ENCODE measurements around the gene PEPD. TPM values are rescaled to one million over a fixed set of nuclear protein-coding genes. Genes with fewer than 3 reads are reported as not detected.

The PEPD gene
- total and polyA plus RNA-seq, 7 experiments from 2014 or later = 21.9 to 126 (median 24.6) TPM

GRCh38 chr19:33429891-33430673, 91.5 kb downstream of the PEPD start:
- Mint-ChIP-seq H3K9me3 (peaks cover 0 to 2% (median 0%) of the 10 kb centered on the region in 11 donors), H3K4me3 (peak overlapping the region in 9 of 10 donors; percentile 1 to 76 (median 52)), H3K27ac (peak overlapping the region in 7 of 9 donors; percentile 67 to 90 (median 80)), H3K4me1 (peaks cover 3 to 16% (median 11%) of the 10 kb centered on the region in 7 donors), H3K27me3 (peaks cover 0 to 4% (median 0%) of the 10 kb centered on the region in 5 donors), H3K36me3 (no peaks in the 10 kb centered on the region)
- ATAC-seq = peak; percentile 78
- CTCF ChIA-PET = interaction anchor here (0.9 to 1.2 kb wide), 4 partner anchors 14 to 352 kb away, joined by 3 to 4 read pairs (median 3); no protein-coding TSS in a partner anchor
- Histone ChIP-seq H3K4me1 (ENCODE audit: control insufficient read depth in 2 of 2, insufficient read depth in 2 of 2, low read length in 2 of 2) (peaks cover 9 to 13% of the 10 kb centered on the region in 2 donors), H3K36me3 (ENCODE audit: control insufficient read depth in 2 of 3, insufficient read depth in 3 of 3, low read length in 3 of 3) (no peaks in the 10 kb centered on the region), H3K27ac (ENCODE audit: low read depth, low read length) (peak overlapping the region; percentile 37), H3K9me3 (ENCODE audit: control insufficient read depth in 2 of 3, low read length in 3 of 3) (no peaks in the 10 kb centered on the region), H3K4me3 (ENCODE audit: low read length) (no peak overlapping the region), H3K27me3 (ENCODE audit: control insufficient read depth in 2 of 2, insufficient read depth in 2 of 2, low read length in 2 of 2) (no peaks in the 10 kb centered on the region)
- DNase-seq = peak in 5 of 9 donors; percentile 27 to 75 (median 49)
- intact Hi-C loops (cut with micrococcal nuclease) = loop anchor here in 1 of 2 donors (1.0 to 5.0 kb wide), 3 partner anchors 92 to 349 kb away; partner anchors contain the start of gene PEPD
- POLR2A ChIA-PET = interaction anchor here (1.4 kb wide), 1 partner anchor 14 kb away, joined by 3 read pairs; no protein-coding TSS in a partner anchor

DNA sequence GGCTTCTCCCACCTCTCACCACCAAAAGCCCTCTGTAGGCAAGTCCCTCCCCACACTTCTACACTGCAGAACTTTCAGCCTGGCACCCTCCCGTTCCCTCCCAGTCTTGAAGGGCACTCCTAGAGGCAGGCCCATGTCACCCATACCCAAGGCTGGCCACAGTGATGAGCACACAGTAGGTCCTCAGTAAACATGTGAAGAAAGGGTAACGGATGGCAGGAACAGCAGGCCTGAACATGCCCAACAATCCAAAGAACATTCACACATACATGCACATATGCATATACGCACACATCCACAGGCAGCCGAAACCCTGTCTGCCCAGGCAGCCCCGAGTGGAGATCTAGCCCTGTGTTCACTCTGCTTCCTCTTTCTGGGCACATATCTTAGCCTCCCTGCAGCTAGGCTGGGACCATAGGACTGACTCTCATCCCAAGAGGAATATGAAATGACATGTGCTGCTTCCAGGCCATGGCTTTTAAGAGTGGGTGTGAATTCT, 92.9 kb downstream of the PEPD start:
- Mint-ChIP-seq H3K4me3 (no peak overlapping the region), H3K27me3 (peaks cover 0 to 4% (median 0%) of the 10 kb centered on the region in 5 donors), H3K4me1 (peaks cover 3 to 16% (median 11%) of the 10 kb centered on the region in 7 donors), H3K27ac (peak overlapping the region in 5 of 9 donors; percentile 23 to 88 (median 45)), H3K9me3 (peaks cover 0 to 4% (median 0%) of the 10 kb centered on the region in 11 donors), H3K36me3 (peaks cover 0 to 6% (median 0%) of the 10 kb centered on the region in 5 donors)
- H3K27ac ChIP-seq (ENCODE audit: low read depth, low read length) = no peak overlapping the region
- no peaks in the 10 kb centered on the region for H3K27me3 ChIP-seq (ENCODE audit: control insufficient read depth in 2 of 2, insufficient read depth in 2 of 2, low read length in 2 of 2)
- ATAC-seq (no peak), DNase-seq (no peak)
- no peaks in the 10 kb centered on the region for H3K36me3 ChIP-seq (ENCODE audit: control insufficient read depth in 2 of 3, insufficient read depth in 3 of 3, low read length in 3 of 3)
- H3K4me1 ChIP-seq (ENCODE audit: control insufficient read depth in 2 of 2, insufficient read depth in 2 of 2, low read length in 2 of 2) = peaks cover 9 to 13% of the 10 kb centered on the region in 2 donors
- H3K9me3 ChIP-seq (ENCODE audit: control insufficient read depth in 2 of 3, low read length in 3 of 3) = no peaks in the 10 kb centered on the region
- ChIA-PET POLR2A (no interaction called here), CTCF (no interaction called here)
- no peak overlapping the region for H3K4me3 ChIP-seq (ENCODE audit: low read length)
- intact Hi-C loops (cut with micrococcal nuclease) = no loop called here

DNA sequence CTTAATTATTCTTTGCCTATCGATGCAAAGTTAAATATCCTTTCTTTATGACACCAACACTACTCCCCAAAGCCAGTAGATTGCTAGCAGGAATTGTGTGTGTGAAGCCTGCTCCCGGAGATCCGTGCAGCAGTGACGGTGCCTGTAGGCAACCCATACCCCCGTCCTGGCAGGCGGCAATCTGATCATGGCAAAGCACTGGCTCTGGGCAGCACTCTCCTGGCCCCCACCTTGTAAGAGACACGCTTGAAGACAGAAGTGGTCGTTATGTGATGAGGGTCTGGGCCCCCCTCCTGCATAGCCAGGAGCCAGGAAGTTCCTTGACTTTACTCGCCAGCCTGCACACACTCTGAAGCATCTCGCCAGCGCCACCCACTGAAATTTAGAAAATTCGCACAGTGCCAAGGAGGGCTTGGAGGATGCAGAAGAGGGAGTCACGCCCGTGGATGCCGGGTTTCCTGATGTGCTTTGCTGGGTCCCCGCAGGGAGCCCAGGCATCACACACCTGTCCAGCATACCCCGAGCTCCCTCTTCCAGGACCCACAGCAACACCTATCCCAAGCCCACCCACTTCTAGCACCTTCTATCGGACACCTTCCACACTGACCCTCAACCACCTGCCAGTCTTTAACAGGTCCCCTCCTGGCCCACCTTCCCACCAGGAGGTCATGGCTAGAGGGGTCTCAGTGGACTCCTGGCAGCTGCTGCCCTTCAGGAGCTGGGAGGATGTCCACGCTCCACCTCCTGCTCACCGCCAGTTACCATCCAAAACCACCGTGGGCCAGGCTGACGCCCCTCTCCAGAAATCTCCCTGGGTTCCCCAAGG, 93.6 kb downstream of the PEPD start:
- intact Hi-C loops (cut with micrococcal nuclease) = no loop called here
- no peak overlapping the region for H3K4me3 ChIP-seq (ENCODE audit: low read length)
- ATAC-seq (no peak), DNase-seq (no peak)
- H3K36me3 ChIP-seq (ENCODE audit: control insufficient read depth in 2 of 3, insufficient read depth in 3 of 3, low read length in 3 of 3) = no peaks in the 10 kb centered on the region
- no peak overlapping the region for H3K27ac ChIP-seq (ENCODE audit: low read depth, low read length)
- Mint-ChIP-seq H3K4me3 (no peak overlapping the region), H3K4me1 (peaks cover 3 to 16% (median 11%) of the 10 kb centered on the region in 7 donors), H3K27me3 (peaks cover 0 to 4% (median 0%) of the 10 kb centered on the region in 5 donors), H3K27ac (peak overlapping the region in 2 of 9 donors; percentile 25 to 88), H3K36me3 (peaks cover 0 to 6% (median 0%) of the 10 kb centered on the region in 5 donors), H3K9me3 (peaks cover 0 to 4% (median 0%) of the 10 kb centered on the region in 11 donors)
- CTCF ChIA-PET = no interaction called here
- peaks cover 9 to 13% of the 10 kb centered on the region in 2 donors for H3K4me1 ChIP-seq (ENCODE audit: control insufficient read depth in 2 of 2, insufficient read depth in 2 of 2, low read length in 2 of 2)
- POLR2A ChIA-PET = no interaction called here
- H3K27me3 ChIP-seq (ENCODE audit: control insufficient read depth in 2 of 2, insufficient read depth in 2 of 2, low read length in 2 of 2) = no peaks in the 10 kb centered on the region
- H3K9me3 ChIP-seq (ENCODE audit: control insufficient read depth in 2 of 3, low read length in 3 of 3) = no peaks in the 10 kb centered on the region

GRCh38 chr19:33426621-33427361, 94.8 kb downstream of the PEPD start:
- Histone ChIP-seq H3K4me3 (ENCODE audit: low read length) (no peak overlapping the region), H3K4me1 (ENCODE audit: control insufficient read depth in 2 of 2, insufficient read depth in 2 of 2, low read length in 2 of 2) (peaks cover 9 to 13% of the 10 kb centered on the region in 2 donors), H3K36me3 (ENCODE audit: control insufficient read depth in 2 of 3, insufficient read depth in 3 of 3, low read length in 3 of 3) (no peaks in the 10 kb centered on the region), H3K27ac (ENCODE audit: low read depth, low read length) (no peak overlapping the region), H3K9me3 (ENCODE audit: control insufficient read depth in 2 of 3, low read length in 3 of 3) (no peaks in the 10 kb centered on the region), H3K27me3 (ENCODE audit: control insufficient read depth in 2 of 2, insufficient read depth in 2 of 2, low read length in 2 of 2) (no peaks in the 10 kb centered on the region)
- ChIA-PET CTCF (interaction anchor here (1.5 kb wide), 1 partner anchor 11 kb away, joined by 5 read pairs; no protein-coding TSS in a partner anchor), POLR2A (no interaction called here)
- peaks cover 0 to 6% (median 0%) of the 10 kb centered on the region in 5 donors for H3K36me3 Mint-ChIP-seq
- ATAC-seq (no peak), DNase-seq (no peak)
- no peak overlapping the region for H3K4me3 Mint-ChIP-seq
- peaks cover 3 to 16% (median 11%) of the 10 kb centered on the region in 7 donors for H3K4me1 Mint-ChIP-seq
- H3K9me3 Mint-ChIP-seq = peaks cover 0 to 4% (median 0%) of the 10 kb centered on the region in 11 donors
- peaks cover 0 to 4% (median 0%) of the 10 kb centered on the region in 5 donors for H3K27me3 Mint-ChIP-seq
- no peak overlapping the region for H3K27ac Mint-ChIP-seq
- intact Hi-C loops (cut with micrococcal nuclease) = no loop called here

GRCh38 chr19:33424181-33424580, 97.4 kb downstream of the PEPD start:
- Histone ChIP-seq H3K27ac (ENCODE audit: low read depth, low read length) (no peak overlapping the region), H3K36me3 (ENCODE audit: control insufficient read depth in 2 of 3, insufficient read depth in 3 of 3, low read length in 3 of 3) (no peaks in the 10 kb centered on the region), H3K9me3 (ENCODE audit: control insufficient read depth in 2 of 3, low read length in 3 of 3) (no peaks in the 10 kb centered on the region), H3K4me3 (ENCODE audit: low read length) (no peak overlapping the region), H3K4me1 (ENCODE audit: control insufficient read depth in 2 of 2, insufficient read depth in 2 of 2, low read length in 2 of 2) (no peaks in the 10 kb centered on the region), H3K27me3 (ENCODE audit: control insufficient read depth in 2 of 2, insufficient read depth in 2 of 2, low read length in 2 of 2) (no peaks in the 10 kb centered on the region)
- peaks cover 0 to 4% (median 0%) of the 10 kb centered on the region in 11 donors for H3K9me3 Mint-ChIP-seq
- no peak for DNase-seq
- peaks cover 0 to 4% (median 0%) of the 10 kb centered on the region in 7 donors for H3K4me1 Mint-ChIP-seq
- no peaks in the 10 kb centered on the region for H3K27me3 Mint-ChIP-seq
- ATAC-seq = no peak
- peaks cover 0 to 6% (median 0%) of the 10 kb centered on the region in 5 donors for H3K36me3 Mint-ChIP-seq
- POLR2A ChIA-PET = no interaction called here
- CTCF ChIA-PET = interaction anchor here (1.5 kb wide), 1 partner anchor 15 kb away, joined by 3 read pairs; no protein-coding TSS in a partner anchor
- H3K4me3 Mint-ChIP-seq = no peak overlapping the region
- no peak overlapping the region for H3K27ac Mint-ChIP-seq
- intact Hi-C loops (cut with micrococcal nuclease) = no loop called here

All from naive thymus-derived CD4-positive, alpha-beta T cell (primary cell).